Bone marrow (tissue), 2 donors: ENCODE measurements around the gene FBRSL1.

Experiments
- DNase-seq, 2 donors: peaks; one replicate each; lab custom pipeline; 2025; lab: John Stamatoyannopoulos, UW

The FBRSL1 gene

DNA sequence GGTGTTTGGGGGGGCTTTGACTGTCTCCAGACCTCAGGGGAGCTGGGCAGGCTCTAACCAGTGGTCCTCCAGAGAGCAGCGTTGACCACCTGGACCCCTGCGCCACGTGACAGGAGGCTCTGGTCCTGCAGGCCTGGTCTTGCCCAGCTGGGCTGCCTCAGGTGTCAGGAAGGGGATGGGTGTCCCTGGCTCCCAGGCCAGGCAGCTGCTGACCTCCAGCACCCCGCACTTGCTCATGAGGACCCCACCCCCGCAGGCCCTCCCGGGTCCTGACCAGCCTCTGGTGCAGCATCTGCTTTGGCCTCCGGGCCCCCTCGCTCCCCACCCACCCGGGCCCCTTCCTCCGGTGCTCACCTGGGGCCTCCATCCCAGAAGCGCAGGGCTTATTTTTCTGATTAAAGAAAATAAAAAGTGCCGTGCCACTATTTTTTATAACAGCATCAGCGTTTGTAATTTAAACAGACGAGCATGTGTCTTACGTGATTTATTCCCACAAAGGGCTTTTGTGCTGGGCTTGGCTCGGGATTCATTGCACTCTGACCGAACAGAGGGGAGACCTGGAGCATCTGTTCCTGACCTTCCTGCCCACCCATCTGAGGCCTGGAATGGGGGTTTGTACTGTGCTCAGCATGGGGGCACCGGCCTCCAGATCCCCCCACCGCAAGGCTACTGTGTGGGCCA, 21.7 kb downstream of the FBRSL1 start:
- no peak for DNase-seq

DNA sequence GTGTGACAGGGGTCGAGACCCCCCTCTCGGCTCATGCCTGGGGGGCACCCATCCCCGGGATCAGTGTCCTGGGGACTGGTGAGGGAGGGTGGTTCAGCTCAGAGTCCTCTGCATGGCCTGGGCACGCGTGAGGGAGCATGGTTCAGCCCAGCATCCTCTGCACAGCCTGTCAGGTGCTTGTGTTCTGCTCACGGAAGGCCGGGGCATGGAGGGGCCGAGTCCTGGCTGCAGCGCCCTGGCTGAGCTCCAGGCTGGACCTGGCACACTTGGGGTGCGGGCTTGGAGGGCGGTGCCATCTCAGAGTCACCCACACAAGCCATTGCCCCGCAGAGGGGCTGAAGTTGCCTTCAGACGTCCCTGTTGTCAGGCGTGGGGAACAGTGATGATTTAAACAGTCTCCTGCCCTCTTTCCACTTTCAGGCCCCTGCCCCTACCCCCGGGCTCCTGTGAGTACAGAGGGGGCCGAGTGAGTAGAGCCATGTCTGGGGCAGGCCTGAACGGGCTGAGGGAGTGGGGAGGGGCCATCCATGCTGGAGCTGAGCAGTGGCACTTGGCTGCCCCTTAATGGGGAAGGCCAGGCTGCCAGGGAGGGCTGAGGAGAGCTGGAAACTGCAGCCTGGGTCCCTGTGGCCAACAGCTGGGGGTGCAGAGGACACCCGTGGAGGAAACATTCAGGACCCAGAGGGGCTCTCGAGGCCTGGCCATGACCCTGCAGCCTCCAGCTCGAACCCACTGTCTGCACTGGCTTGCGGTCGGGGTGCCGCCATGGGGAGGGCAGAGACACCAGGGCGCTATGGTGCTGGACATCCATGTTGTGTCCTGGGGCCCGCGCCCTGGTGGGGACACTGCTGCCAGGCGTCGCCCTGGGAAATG, 22.5 kb downstream of the FBRSL1 start:
- no peak for DNase-seq

- DNase-seq = no peak
Observed at GRCh38 chr12:132513070-132513398, 23.1 kb downstream of the FBRSL1 start.

DNA sequence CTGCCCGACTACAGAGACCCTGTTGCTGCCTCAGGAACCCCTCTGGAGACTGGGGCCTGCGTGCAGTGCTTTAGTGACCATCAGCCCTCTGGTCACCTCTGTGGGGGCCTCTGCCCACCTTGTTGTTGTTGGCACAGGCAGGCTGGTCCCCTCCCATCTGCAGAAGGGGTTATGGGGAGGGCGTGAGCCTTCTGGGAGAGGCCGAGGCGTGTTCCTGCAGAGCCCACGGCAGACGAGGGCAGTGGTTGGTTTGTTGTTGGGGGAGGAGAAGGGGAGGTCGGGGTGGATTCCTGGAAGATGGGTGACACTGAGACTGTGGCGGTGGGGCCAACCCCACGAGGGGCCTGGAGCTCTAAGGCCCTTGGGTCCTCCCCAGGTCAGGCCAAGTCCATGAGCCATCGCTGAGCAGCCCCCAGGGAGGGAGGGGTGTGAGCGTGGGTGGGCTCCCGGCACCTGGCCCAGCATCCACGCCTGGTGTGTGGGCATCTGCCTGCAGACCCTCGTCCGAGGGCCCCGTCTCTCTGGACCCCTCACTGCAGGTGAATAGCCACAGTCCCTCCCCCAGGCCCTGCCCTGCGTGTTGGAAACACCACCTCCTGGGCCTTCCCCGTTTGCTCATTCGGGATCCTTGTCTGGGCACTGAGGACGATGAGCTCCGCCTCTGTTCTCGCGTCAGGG, 23.6 kb downstream of the FBRSL1 start:
- DNase-seq = no peak

GRCh38 chr12:132514216-132514820, 24.4 kb downstream of the FBRSL1 start:
- no peak for DNase-seq

- DNase-seq = no peak
Observed at GRCh38 chr12:132514838-132515237, 24.9 kb downstream of the FBRSL1 start.

DNA sequence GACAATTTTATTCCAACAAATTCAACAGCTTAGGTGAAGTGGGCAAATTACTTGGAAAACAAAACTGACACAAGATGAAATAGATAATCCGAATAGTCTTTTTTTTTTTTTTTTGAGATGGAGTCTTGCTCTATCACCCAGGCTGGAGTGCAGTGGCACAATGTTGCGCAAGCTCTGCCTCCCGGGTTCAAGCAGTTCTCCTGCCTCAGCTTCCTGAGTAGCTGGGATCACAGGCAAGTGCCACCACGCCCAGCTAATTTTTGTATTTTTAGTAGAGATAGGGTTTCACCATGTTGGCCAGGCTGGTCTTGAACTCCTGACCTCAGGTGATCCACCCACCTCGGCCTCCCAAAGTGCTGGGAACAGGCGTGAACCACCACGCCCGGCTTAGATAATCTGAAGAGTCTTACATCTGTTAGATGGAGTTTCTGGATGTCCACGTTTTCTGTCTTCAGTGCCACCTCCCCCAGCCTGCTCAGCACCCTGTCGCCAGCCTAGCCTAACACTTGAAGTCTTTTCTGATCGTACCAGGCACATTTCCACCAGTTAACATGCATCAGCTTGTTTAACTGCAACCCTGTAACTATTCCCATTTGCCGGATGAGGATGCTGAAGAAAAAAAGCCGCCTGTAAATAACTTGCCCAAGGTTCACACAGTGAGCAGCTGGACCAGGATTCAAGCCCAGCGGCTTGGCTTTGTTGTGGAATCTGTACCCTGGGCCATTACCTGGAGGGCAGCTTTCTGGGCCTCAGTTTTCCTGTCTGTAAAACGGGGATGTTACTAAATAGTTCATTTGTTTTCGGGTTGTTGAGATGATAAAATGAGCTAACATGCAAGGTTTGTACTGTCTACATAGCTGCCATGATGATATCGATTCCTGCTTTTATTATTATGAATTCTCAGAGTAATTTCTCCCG, 26.4 kb downstream of the FBRSL1 start:
- DNase-seq = no peak

- DNase-seq = no peak
Observed at GRCh38 chr12:132517013-132517739, 27.2 kb downstream of the FBRSL1 start.

GRCh38 chr12:132517740-132518100, 27.8 kb downstream of the FBRSL1 start:
- DNase-seq = no peak

- DNase-seq = no peak
Observed at GRCh38 chr12:132518354-132518992, 28.5 kb downstream of the FBRSL1 start.

DNA sequence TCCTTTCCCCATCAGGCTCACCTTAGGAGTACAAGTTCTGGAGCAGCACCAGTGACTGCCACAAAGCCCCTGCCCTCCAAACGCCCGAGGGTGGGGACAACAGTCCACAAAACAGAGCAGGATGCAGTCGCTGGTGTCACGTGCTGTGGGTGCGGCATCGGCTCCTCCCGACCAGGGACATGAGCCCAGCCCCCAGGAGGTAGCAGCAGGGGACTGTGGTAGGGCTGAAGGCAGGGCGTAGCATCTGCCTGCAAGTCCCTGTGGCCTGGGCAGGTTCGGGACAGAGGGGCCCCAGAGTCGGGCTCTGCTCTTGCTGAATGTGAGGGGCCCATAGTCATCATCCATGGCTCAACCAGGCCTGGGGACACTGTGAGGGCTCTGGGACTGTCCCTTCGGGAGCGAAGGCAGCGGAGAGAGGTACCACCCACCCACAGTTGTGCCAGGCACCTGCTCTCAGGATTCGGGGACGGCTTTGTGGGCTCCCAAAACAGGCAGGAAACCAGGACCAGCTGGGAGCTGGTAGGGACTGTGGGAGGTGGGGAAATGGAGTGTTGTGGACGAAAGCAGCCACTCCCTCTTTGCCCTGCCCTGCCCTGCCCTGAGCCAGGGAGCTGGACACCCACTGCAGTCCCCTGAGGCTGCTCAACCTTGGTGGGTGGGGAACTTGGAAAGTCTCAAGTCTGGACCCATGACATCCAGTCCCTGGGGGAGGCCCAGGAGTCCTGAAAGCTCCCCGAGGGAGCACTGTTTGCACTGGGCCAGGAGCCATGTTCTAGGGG, 30.7 kb downstream of the FBRSL1 start:
- DNase-seq = no peak

DNA sequence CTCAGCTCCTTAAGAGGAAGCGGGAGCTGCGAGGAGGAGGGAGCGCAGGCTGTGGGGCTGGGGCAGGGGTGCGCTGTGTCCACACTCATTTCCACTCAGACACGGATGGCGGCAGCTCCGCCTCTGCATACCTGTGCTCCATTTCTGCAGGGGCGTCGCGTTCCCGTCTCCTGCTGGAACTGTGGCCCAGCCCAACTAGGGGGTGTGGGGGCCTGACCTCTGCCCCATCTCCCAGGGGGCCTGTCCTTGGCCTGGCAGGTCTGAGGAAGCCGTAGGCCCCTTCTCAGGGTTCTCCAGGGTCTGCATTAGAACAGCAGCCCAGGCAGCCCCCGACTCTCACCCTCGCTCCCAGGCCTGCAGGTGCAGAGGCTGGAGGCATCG, 31.2 kb downstream of the FBRSL1 start:
- DNase-seq = no peak

- DNase-seq = no peak
Observed at GRCh38 chr12:132521712-132522292, 31.9 kb downstream of the FBRSL1 start.

DNA sequence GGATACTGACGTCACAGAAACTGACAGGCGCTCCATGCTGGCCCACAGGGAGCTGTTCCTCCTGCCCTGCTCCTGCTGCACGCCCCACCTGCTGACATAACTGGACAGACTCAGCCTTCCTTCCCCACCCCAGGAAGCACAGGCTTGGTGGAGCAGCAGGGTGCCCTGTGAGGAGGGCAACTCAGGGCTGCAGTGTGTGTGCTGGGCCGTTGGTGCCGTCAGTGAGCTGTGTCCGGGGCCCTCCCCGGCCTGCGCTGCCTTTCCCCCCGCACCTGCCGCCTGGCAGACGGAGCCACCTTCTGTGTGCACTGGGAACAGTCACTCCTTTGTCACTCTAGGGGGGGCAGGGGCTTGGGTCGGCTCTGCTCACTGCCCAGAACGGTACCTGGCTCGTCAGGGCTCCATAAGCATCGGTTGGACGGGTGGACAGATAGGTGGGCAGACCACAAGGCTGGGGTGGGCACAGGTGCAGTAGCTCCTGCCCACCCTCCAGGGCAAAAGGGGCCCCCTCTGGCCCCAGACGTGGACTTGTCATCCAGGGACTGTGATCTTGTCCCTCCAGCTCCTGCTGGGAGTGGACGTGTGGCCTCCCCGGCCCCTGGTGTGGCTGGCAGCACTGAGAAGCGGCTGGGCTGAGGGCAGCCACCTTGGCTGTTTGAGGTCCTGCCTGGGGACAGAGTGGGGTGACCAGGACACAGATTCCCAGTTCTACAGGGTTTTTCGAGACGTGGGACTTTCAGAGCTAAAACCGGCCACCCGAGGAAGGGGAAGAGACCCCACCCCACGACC, 32.8 kb downstream of the FBRSL1 start:
- no peak for DNase-seq

- peak; percentile 15 to 34 for DNase-seq
Observed at GRCh38 chr12:132523576-132524331, 33.8 kb downstream of the FBRSL1 start.

DNA sequence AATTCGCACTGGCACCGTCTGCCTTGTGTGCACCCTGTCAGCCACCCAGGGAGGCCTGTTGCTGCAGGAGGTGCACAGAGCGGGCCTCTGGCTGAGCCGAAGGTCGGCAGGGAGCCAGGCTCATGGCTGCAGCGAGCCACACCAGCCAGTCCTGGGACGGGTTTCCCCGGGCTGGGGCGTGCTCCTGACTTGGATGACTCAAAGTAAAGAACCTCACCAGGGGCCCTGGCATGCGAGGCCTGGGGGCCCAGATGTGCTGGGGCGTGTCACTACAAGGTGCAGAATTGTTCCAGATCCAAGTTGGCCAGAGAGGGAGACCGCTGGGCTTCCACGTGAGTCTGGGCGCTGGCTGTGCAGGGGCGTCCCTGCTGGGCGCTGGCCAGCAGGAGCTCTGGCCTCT, 34.5 kb downstream of the FBRSL1 start:
- no peak for DNase-seq

GRCh38 chr12:132525011-132525832, 35.3 kb downstream of the FBRSL1 start:
- DNase-seq = no peak
